ENCODE measurements around the gene ENOSF1.

- TF ChIP-seq CTCF (conservative IDR thresholded peaks at IDR 0.05; ENCODE audit: low read length) = peak; percentile 87
- TF ChIP-seq EZH2phosphoT487 (IDR thresholded peaks at IDR 0.05; ENCODE audit: borderline replicate concordance) = no peak
Observed at GRCh38 chr18:741931-742512, 29.6 kb upstream of the ENOSF1 start.
